Measurements from ENCODE around the gene UVRAG. TPM values are rescaled to one million over a fixed set of nuclear protein-coding genes. Genes with fewer than 3 reads are reported as not detected.

Gene UVRAG
- total and polyA plus RNA-seq, 2 of the 4 experiments (the other 2 are of a cell fraction) = 5.6 to 10.9 TPM

GRCh38 chr11:76131142-76131541 lies 316.1 kb downstream of the UVRAG start:
- CTCF ChIA-PET = interaction anchor here (0.9 to 1.2 kb wide), 2 partner anchors 15 to 21 kb away, joined by 3 to 4 read pairs; no protein-coding TSS in a partner anchor
- no peak overlapping the region for H3K14ac ChIP-seq (replicated peaks; ENCODE audit: low read depth, low read length)
- POLR2A ChIA-PET (ENCODE audit: unreplicated experiment) = interaction anchor here (0.5 kb wide), 1 partner anchor 52 kb away, joined by 3 read pairs; no protein-coding TSS in a partner anchor
- no TSS peak for BruUV-seq (replicated peaks)
- H3K23ac ChIP-seq (ENCODE audit: low read depth, low read length) = no peak overlapping the region
- intact Hi-C loops (cut with micrococcal nuclease) = no loop called here
- no peaks in the 10 kb centered on the region for H3K9me3 ChIP-seq (ENCODE audit: control insufficient read depth, insufficient read depth, low read length)
- H3K9ac ChIP-seq (ENCODE audit: low read depth, low read length) = no peak overlapping the region
- no peaks in the 10 kb centered on the region for H3K36me3 ChIP-seq (ENCODE audit: control insufficient read depth, insufficient read depth, low read length)
- H2AK9ac ChIP-seq (replicated peaks; ENCODE audit: low read depth, low read length, poor library complexity) = no peak overlapping the region
- TF ChIP-seq RFX5 (IDR thresholded peaks at IDR 0.05; ENCODE audit: low read depth, low read length) (no peak), NFE2L2 (IDR thresholded peaks at IDR 0.05; ENCODE audit: low read depth, low read length) (no peak), POLR2A (IDR thresholded peaks at IDR 0.05; ENCODE audit: low read depth, low read length) (no peak), SMC3 (IDR thresholded peaks at IDR 0.05; ENCODE audit: low read depth, low read length) (no peak), BHLHE40 (IDR thresholded peaks at IDR 0.05; ENCODE audit: low read depth, low read length) (no peak), CHD1 (IDR thresholded peaks at IDR 0.05; ENCODE audit: low read depth, low read length) (no peak), ELK1 (IDR thresholded peaks at IDR 0.05; ENCODE audit: borderline replicate concordance, low read depth, low read length) (no peak), CEBPB (IDR thresholded peaks at IDR 0.05; ENCODE audit: low read depth, low read length) (no peak), MAFK (IDR thresholded peaks at IDR 0.05; ENCODE audit: low read depth, low read length) (no peak), CTCF (conservative IDR thresholded peaks at IDR 0.05; ENCODE audit: low read depth, low read length) (no peak), FOS (IDR thresholded peaks at IDR 0.05; ENCODE audit: low read depth, low read length) (no peak), RAD21 (IDR thresholded peaks at IDR 0.05; ENCODE audit: low read length) (no peak), MXI1 (IDR thresholded peaks at IDR 0.05; ENCODE audit: borderline replicate concordance, low read depth, low read length) (no peak), MAZ (IDR thresholded peaks at IDR 0.05; ENCODE audit: borderline replicate concordance, low read depth, low read length) (no peak), RCOR1 (IDR thresholded peaks at IDR 0.05; ENCODE audit: insufficient replicate concordance, low read length) (no peak), USF2 (IDR thresholded peaks at IDR 0.05; ENCODE audit: low read depth, low read length) (no peak)
- H3K27ac ChIP-seq (ENCODE audit: insufficient read depth, low read length) = no peak overlapping the region
- H3K56ac ChIP-seq (ENCODE audit: extremely low read depth, insufficient read depth, low read length) = no peak overlapping the region
- H3K27me3 ChIP-seq (ENCODE audit: control insufficient read depth, insufficient read depth, low read length) = no peaks in the 10 kb centered on the region
- H4K5ac ChIP-seq (ENCODE audit: low read depth, low read length) = no peak overlapping the region
- no peak overlapping the region for H2BK20ac ChIP-seq (ENCODE audit: low read depth, low read length)
- no peak overlapping the region for H3K4me2 ChIP-seq (ENCODE audit: low read depth, low read length)
- no peak overlapping the region for H2BK5ac ChIP-seq (ENCODE audit: low read depth, low read length, poor library complexity, severe bottlenecking)
- no peaks in the 10 kb centered on the region for H4K20me1 ChIP-seq (ENCODE audit: insufficient read depth, low read length)
- no peak overlapping the region for H3K18ac ChIP-seq (ENCODE audit: low read depth, low read length)
- no peak overlapping the region for H2BK15ac ChIP-seq (ENCODE audit: low read depth, low read length)
- in situ Hi-C loops (cut with MboI; ENCODE audit: low sequenced_read_pairs) = no loop called here
- DNase-seq = no peak
- no peak overlapping the region for H4K8ac ChIP-seq (ENCODE audit: low read depth in 2 of 2, low read length in 2 of 2)
- no peaks in the 10 kb centered on the region for H3K79me1 ChIP-seq (ENCODE audit: low read depth in 1 of 2, low read length in 2 of 2)
- dilution Hi-C loops (cut with HindIII; ENCODE audit: low sequenced_read_pairs, unreplicated experiment) = no loop called here
- no peak overlapping the region for H2BK120ac ChIP-seq (ENCODE audit: low read depth, low read length)
- no peak overlapping the region for H2AFZ ChIP-seq (replicated peaks; ENCODE audit: low read length, poor library complexity)
- H3K4me3 ChIP-seq (ENCODE audit: insufficient read depth, low read depth, low read length) = no peak overlapping the region
- H2AK5ac ChIP-seq (ENCODE audit: low read depth, low read length) = no peak overlapping the region
- peaks cover 2% of the 10 kb centered on the region; the same call in 1 of the 2 replicates for H3K4me1 ChIP-seq (ENCODE audit: control insufficient read depth, insufficient read depth, low read length)
- no peak overlapping the region for H3K4ac ChIP-seq (ENCODE audit: low read depth, low read length)
- H3K9me1 ChIP-seq (ENCODE audit: insufficient read depth, low read length) = no peaks in the 10 kb centered on the region
- no peak overlapping the region for H4K91ac ChIP-seq (ENCODE audit: insufficient read depth, low read depth, low read length)
- no peak for ATAC-seq (ENCODE audit: low read depth)
- no CpG with 5 or more reads among the region's 2 CpGs for WGBS, 2 experiments (ENCODE audit: extremely low coverage in 2 of 2, insufficient read length in 1 of 2)

All from IMR-90 (cell line).